ENCODE results near the gene SYP. TPM values are rescaled to one million over a fixed set of nuclear protein-coding genes. Genes with fewer than 3 reads are reported as not detected.
A peak's percentile ranks its signal among the peaks of the same experiment; 100 is the strongest.

SYP gene
- total RNA-seq, 1 donor from 2014 or later, result 0.82 TPM

GRCh38 chrX:49165901-49166881, 33.8 kb downstream of the SYP start:
- H3K4me1 Mint-ChIP-seq, result peaks cover 35% of the 10 kb centered on the region
- no peaks in the 10 kb centered on the region for H3K27me3 Mint-ChIP-seq
- peak overlapping the region; percentile 94 for H3K27ac Mint-ChIP-seq
- no peaks in the 10 kb centered on the region for H3K9me3 Mint-ChIP-seq
- DNase-seq (peak; percentile 53), ATAC-seq (ENCODE audit: low read depth) (peak; percentile 61)
- intact Hi-C loops (cut with micrococcal nuclease), result loop anchor here (1.0 to 10.0 kb wide), 5 partner anchors 10 to 103 kb away; partner anchors contain the start of genes PPP1R3F, PRICKLE3 and WDR45
- TF ChIP-seq CTCF (IDR thresholded peaks at IDR 0.05), result no peak
- POLR2A ChIA-PET, result interaction anchor here (0.5 to 4.6 kb wide), 21 partner anchors 11 to 1976 kb away, joined by 3 to 48 read pairs (median 4); partner anchors contain the start of genes CCDC22, GPKOW, GRIPAP1 and PPP1R3F
- no peaks in the 10 kb centered on the region for H3K36me3 Mint-ChIP-seq (ENCODE audit: low read depth)
- H3K4me3 Mint-ChIP-seq, result peak overlapping the region; percentile 74
- CTCF ChIA-PET, result interaction anchor here (0.8 to 3.2 kb wide), 4 partner anchors 10 to 26 kb away, joined by 3 to 10 read pairs (median 6); no protein-coding TSS in a partner anchor

GRCh38 chrX:49164589-49165360, 35.2 kb downstream of the SYP start:
- POLR2A ChIA-PET, result interaction anchor here (0.9 to 1.2 kb wide), 2 partner anchors 21 to 245 kb away, joined by 3 read pairs; no protein-coding TSS in a partner anchor
- Mint-ChIP-seq H3K4me3 (peak overlapping the region; percentile 83), H3K36me3 (ENCODE audit: low read depth) (no peaks in the 10 kb centered on the region), H3K27ac (peak overlapping the region; percentile 92), H3K27me3 (no peaks in the 10 kb centered on the region), H3K4me1 (peaks cover 35% of the 10 kb centered on the region), H3K9me3 (no peaks in the 10 kb centered on the region)
- no peak for DNase-seq
- TF ChIP-seq CTCF (IDR thresholded peaks at IDR 0.05), result no peak
- CTCF ChIA-PET, result interaction anchor here (1.3 kb wide), 1 partner anchor 23 kb away, joined by 4 read pairs; no protein-coding TSS in a partner anchor
- no peak for ATAC-seq (ENCODE audit: low read depth)
- intact Hi-C loops (cut with micrococcal nuclease), result loop anchor here (1.0 to 10.0 kb wide), 3 partner anchors 8 to 87 kb away; partner anchors contain the start of gene WDR45

GRCh38 chrX:49163555-49164419, 36.2 kb downstream of the SYP start:
- CTCF ChIA-PET, result interaction anchor here (0.7 to 1.5 kb wide), 5 partner anchors 9 to 468 kb away, joined by 3 to 6 read pairs (median 4); partner anchors contain the start of gene GPKOW
- peaks cover 31% of the 10 kb centered on the region for H3K4me1 Mint-ChIP-seq

More at GRCh38 chrX:49163555-49164419, 36.2 kb downstream of the SYP start:
- no peaks in the 10 kb centered on the region for H3K27me3 Mint-ChIP-seq
- no peak for TF ChIP-seq CTCF (IDR thresholded peaks at IDR 0.05)
- no peaks in the 10 kb centered on the region for H3K9me3 Mint-ChIP-seq
- no peaks in the 10 kb centered on the region for H3K36me3 Mint-ChIP-seq (ENCODE audit: low read depth)
- ATAC-seq (ENCODE audit: low read depth) (peak; percentile 60), DNase-seq (peak; percentile 79)
- H3K27ac Mint-ChIP-seq, result peak overlapping the region; percentile 92
- POLR2A ChIA-PET, result interaction anchor here (0.5 to 1.2 kb wide), 9 partner anchors 9 to 510 kb away, joined by 3 to 8 read pairs (median 3); partner anchors contain the start of gene PPP1R3F
- peak overlapping the region; percentile 83 for H3K4me3 Mint-ChIP-seq
- intact Hi-C loops (cut with micrococcal nuclease), result loop anchor here (1.0 to 10.0 kb wide), 2 partner anchors 9 to 59 kb away; no protein-coding TSS in a partner anchor
